ENCODE measurements around the gene GADD45G.

GADD45G gene

DNA sequence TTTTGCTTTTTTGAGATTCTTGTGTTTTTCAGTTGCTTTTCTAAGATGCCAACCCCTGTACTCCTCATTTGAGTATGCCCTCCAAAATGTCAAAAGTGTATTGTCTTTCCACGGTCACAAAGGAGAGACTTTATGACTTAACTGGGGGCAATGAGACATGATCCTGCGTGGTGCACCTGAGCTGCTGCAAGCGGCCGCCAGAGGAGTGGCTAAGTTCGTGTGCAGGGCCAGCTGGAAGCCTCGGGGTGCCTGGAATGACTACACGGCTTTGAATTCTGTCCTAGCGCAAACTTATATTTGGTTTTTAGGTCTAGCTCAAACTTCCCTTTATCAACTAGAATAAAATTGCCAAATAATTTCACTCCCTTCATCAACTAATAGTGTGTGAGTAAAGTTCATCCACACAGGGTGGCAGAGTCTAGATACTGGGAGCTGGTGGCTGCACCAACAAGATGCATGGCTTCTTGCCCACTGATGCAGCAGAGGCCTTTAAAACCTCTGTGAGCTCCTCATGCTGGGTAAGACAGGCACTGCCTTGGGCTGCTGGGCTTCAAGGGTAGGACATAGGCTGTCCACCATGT is 4.7 kb downstream of the GADD45G start:
- no peak for DNase-seq (ENCODE audit: low read depth in 2 of 2)

DNA sequence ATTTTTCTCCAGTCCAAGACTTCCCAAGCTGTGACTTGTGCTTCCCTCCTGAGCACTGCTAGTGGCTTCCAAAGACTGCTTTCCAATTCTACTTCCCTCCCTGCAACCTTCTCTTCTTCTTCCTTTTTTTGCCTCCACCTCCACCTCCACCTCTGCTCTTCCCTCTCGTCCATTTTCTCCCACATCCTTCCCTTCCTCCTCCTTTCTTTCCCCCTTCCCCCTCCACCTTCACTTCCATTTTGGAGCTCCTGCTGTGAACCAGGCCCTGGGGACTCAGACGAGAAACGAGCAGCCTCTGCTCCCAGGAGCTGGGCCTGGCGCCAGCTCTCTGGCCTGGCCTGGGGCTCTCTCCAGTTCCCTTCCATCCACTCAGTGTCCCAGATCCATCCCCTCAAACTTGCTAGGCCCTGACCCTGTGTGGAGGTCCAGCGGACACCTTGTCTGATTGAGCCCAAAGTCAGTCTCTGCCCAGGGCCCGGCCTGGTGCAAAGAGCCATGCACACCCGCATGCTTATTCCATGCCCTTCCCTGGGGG is 5.6 kb downstream of the GADD45G start:
- DNase-seq (ENCODE audit: low read depth in 2 of 2), result no peak

DNA sequence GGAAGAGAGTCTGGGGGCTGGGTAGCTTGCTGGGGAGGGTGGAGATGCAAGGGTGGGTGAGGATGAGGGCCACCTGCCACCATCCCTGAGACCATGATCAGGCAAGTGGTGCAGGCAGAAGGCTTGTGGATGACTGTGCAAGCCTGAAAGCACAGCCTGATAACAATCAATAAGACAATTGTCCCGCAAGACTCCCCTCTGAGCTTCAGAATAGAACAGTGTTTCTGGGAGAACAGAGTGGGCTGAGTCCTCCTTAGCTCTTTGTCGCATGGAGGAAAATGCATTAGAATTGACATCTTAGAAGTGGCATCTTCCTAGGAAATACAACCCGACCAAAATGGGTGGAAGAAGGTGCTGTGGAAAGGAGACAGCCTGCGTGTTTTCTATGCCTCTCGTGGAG is 6.6 kb downstream of the GADD45G start:
- no peak for DNase-seq (ENCODE audit: low read depth in 2 of 2)

DNA sequence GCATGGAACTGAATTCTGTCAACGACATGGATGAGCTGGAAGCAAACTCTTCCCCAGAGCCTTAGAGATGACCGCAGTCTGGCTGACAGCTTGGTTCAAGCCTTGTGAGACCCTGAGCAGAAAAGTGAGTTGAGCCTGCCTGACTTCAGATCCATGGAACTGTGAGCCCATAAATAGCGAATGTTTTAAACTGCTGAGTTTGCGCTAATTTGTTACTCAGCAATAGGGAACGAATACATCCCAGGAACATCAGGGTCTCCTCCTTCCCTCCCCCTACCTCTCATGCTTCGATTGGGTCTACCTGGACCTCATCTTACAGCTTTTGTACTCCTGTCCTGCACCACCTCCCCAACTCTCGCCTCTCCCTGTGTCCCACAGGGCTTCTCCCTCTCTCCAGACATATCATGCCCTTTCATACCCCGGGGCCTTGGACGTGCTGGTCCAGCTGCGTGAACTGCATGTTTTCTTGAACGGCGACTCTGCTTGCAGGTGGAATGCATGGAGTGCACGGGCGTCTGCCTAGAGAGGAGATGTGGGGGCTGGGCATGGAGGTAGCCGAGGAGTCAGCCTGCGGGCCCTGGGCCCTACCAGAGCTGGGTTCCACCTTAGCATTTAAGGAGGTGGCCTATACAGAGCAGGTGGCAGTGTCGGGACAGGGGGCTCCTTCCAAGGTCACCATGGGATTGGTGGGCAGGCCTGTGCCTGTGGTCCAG is 7.9 kb downstream of the GADD45G start:
- DNase-seq (ENCODE audit: low read depth in 2 of 2), result no peak

DNA sequence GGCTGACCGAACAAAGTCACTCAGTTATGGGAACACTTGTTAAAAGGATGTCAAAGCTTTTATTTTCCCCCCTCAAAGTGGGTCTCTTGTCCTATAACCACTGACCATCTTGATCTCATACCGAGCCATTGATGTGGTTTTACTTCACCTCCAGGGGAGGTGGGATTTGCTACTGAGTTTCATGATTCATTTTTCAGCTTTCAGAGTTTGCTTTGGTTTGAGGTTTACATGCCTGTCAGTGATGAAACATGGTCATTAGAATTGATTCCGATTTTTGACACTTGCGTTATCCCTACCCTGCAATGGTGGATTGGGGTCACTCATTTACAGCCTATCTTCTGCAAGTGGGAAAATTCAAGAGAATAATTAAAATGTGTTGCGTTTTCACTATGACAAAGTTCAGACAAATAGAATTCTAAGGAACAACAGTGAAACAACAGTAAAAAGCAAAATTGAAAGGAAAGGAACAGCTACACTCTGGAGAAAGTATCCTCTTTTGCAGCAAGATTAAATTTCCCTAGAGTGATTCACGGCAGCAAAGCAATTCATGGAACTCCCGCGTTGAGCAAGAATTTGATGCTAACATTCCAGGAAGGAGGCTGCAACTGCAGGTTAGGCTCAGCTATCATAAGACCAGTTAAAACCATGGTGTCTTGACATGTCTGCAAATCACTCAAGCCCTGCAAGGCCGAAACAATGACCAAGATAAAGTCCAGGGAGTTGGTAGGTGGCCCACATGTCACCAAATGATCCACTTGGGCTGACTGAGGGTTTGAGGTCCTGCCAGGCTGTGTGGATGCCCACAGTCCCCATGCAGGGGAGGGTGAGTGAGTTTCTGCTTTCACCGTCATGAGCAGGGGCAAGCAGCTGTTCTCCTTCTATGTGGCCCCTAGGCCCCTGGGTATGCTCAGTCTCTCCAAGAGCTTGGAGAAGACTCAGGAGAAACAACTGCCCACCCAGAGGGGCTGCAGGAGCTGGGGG is 9.4 kb downstream of the GADD45G start:
- DNase-seq (ENCODE audit: low read depth in 2 of 2), result no peak

DNA sequence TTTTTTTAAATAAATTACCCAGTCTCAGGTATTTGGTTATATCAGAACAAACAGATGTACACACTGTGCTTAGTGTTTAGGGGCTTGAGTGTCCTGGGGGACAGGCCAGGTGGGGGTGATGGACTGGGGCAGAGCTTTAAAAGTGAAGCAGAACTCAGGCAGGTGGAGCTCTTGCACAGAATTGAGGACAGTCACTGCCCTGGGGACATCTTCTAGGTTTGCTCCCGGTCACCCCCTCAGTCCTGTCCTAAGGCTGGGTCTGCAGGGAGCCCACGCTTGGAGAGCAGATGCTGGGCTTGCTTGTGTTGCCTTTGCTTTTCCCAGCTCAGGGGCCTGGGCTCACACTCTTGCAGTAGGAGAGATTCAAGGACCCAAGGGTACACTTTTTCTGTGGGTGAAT is 10.8 kb downstream of the GADD45G start:
- no peak for DNase-seq (ENCODE audit: low read depth in 2 of 2)

DNA sequence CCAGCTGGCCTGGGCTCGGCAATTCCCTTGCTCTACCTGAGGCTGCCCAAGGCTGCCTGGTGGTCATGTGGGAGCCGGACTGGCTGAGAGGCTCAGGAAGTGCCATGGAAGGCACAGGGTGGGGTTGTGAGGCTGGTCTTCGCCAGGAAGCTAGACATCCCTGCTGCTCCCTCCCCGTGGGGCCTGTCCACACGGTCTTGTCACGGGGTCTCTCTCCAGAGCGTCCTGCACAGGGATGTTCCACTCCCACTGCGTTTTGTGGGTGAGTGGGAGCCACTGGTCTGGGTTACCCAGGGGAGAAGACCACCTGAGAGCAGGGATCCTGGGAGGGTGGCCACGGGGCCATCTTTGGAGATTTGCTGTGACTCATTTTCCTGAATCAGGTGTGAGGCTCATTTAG is 11.6 kb downstream of the GADD45G start:
- no peak for DNase-seq (ENCODE audit: low read depth in 2 of 2)

DNA sequence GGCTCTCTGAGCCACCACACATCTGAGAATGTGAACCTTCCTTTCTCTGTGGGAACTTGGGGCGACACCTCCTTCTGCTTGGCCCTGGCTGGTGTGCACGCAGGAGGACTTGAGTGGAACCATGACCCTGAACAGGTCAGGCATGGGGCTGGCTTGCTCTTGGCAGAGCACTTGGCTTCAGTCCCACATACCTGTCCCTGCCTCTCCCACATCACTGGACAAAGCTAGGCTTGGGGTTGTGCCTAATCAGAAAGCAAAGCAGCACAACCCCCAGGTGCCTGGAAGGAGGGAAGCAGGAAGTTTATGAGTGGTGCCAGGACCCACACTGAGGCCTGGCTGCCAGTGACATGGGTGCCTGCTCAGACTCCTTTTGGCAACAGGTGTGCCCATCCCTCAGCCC is 13.2 kb downstream of the GADD45G start:
- DNase-seq (ENCODE audit: low read depth in 2 of 2), result no peak

DNA sequence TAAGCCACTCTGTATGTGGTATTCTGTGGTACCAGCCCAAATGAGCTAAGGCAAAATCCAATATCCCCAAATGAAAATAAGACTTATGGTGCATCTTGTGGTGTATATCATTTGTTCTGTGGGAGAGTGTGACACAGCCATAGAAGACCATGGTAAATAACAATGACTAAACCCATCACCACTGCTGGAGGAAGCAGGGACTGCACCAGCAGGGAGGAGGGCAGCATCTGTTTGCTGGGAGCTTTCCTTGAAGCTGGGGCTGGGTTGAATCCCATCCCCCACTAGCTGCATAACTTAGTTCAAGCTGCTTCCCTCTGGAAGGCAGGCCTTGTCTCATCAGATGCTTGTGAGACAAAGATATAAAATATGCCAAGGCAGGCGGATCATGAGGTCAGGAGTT is 14.2 kb downstream of the GADD45G start:
- DNase-seq (ENCODE audit: low read depth in 2 of 2), result no peak

DNA sequence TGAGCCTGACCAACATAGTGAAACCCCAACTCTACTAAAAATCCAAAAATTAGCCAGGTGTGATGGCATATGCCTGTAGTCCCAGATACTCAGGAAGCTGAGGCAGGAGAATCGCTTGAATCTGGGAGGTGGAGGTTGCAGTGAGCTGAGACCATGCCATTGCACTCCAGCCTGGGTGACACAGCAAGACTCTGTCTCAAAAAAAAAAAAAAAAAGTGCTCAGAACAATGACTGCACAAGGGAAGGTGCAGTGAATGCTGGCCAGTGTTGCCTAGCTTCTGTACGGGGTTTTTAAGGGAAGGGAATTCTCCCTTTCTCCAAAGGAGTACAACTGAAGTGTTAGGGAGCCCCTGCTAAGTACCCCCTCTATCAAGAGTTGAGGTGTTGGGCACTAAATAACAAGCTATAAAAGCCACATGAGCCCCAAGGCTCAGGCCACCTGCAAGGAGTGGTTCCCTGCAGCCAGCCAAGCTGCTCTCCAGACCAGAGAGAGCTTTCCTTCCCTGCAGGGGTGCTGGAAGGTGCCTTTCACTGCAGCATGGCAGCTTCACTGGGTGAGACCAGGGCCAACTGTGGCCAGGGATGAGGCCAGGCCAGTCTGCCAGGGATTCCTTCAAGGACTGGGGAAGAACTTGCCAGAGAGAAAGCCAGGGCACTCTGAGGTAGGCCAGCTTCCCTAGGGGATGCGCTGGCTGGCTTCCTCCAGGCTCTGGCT is 14.8 kb downstream of the GADD45G start:
- no peak for DNase-seq (ENCODE audit: low read depth in 2 of 2)

DNA sequence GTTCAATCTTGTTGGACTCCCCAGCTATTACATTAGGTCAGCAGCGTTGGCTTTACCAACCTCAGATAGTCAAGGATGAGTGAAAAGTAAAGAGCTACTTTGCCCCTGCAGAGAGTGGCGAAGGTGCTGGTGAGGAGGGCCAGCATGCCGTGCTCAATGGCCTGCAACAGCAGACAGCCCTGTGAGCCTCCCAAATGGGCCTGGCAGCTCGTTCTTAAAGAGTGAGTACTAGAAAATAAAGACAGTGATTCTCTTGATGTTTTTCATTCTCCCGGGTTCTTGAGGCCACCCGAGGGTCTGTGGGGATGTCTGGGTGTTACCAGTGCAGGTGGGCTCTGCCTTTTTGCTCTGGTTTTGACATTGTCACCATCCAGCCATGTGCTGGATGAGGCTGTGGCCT is 16.2 kb downstream of the GADD45G start:
- no peak for DNase-seq (ENCODE audit: low read depth in 2 of 2)

DNA sequence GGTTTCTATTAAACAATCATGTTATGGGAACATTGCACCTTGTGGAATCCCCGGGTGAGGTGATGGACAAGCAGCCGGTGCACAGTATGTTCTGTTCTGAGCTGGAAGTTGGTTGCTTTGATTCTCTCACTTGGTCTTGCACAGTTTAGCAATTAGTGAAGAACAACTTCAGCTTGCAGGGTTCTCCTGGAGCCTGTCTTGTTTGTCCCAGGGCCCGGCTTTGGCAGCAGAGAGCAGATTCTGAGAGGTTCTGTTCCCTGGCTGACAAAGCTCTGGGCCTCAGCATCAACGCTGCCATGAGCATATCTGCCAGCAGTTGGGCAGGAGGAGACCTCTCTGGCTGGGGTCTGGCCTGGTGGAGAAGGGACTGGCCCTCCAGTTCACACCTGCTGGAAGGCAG is 16.9 kb downstream of the GADD45G start:
- no peak for DNase-seq (ENCODE audit: low read depth in 2 of 2)

DNA sequence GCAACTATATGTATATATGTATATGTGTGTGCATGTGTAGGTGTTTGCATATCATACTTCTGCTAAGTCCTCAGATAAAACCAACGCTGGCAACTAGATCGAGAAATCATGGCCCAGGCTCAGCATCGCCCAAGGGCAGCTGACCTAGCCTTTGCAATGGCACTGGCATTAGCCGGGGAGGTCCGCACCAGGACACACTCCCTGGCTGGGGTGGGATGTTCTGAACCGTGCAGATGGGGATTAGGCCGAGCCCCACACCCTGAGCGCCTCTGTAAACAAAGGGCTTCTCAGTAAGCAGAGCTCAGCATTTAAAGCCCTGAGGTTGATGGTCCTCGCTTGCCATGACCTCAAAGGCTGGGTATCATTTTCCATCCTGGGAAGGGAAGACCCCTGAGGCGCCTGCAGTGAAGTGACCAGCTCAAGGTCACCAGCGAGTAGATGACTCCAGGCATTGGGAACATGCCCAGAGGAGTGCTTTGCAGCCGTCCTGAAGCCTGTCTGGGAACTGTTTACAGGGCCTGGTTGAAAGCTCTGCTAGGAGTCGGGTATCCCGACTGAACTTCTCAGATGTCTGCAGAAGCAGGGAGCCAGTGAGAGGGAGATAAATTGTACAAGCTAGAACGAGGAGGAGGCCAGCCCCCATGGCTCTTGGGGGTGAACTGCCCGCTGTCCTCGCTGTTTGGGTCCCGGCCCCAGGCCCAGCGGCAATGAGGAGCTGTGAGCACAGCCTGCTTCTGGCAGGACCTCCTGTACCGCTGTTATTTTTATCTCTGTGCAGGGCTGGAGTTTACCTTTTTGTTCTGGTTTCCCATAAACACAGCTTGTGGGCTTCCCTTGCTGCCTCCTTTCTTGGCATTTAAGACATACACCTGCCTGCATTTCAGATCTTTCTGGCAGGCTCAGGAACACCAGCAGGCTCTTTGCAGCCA is 18.4 kb downstream of the GADD45G start:
- no peak for DNase-seq (ENCODE audit: low read depth in 2 of 2)

DNA sequence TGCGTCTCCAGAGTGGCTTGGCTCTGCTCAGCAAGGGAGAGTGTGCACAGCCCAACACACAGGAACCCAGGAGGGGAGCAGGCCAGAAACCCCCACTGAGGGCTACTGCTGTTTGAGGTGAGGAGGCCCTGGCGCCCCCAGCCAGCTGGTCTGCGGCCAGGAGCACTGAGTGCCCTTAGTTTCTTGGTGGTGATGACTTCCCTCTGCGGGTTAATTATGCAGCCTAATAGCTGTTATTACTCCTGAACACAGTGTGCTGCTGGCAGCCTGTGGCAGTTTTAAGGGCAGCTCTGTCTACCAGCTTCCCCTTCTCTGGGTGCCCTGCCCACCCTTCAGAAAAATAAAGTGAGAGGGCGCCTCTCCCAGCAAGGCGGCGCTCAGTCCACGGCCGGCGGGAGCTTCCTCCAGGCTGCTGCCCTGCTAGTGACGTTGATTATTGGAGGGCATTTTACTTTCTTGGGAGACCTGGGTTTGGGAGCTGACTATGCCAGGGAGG is 19.2 kb downstream of the GADD45G start:
- no peak for DNase-seq (ENCODE audit: low read depth in 2 of 2)

DNA sequence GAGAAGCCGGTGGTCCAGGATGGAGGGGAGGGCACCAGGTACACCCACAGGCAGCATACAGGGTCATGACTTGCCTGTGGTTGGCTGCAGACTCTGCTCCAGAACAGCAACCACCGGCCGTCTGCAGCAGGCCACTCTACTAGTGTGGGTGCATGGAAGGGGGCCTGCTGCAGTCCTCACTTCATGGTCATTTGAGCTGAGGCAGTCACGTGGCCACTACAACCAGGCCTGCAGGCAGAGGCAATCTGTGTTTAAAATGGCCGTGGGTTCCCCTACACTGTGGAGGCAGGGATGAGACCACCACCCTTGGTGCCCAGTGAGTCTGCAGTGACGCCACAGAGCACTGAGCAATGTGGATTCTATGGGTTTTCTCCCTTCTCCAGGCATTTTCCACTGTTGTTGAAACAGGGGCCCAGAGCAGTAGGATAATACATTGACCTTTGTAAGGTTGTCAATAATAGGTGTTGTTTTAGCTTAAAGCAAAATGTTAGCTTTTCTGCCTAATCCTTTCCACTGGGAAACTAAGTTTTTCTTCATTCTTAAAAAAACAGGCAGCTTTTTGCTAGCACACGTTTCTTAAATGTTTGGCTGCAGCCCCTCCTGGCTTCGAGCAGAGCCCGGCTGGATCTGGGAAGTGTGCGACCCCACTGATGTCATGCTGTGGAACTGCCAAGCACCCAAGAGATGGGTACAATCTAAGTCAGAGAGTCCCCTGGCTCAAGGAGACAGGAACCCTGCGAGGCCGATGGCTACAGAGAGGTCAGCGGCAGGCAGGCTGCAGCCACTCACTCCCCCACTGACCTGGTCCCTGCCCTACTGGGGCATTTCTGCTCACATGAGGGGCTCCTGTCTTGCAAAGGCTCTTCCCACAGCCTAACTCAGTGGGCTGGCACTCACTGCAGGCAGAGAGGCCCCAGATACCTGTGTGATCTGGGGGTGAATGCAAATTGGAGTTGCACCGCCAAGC is 21.2 kb downstream of the GADD45G start:
- DNase-seq (ENCODE audit: low read depth in 2 of 2), result no peak

DNA sequence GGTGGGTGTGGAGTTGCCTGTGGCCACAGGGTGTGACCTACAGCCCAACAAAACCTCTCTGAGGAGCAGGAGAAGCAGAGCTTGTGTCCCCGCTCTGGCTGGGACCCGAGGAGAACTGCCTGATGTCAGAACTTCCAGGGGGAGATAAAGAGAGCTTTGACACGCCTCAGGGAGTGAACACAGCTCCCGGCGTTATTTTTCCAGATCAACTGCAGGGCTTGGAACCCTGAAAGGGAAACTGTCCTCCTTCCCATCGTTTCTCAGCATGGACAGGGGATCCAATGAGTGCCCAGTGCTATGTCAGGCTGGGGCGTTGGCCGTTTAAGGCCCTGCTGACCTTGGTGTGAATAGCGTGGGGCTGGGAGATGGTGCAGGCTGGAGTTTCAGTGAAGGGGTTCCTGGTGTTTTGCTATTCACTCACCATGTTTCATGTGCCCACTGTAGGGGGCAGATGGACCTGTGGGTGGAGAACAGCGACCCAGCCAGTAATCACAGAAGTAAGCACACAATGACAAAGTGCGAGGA is 22.0 kb downstream of the GADD45G start:
- no peak for DNase-seq (ENCODE audit: low read depth in 2 of 2)

DNA sequence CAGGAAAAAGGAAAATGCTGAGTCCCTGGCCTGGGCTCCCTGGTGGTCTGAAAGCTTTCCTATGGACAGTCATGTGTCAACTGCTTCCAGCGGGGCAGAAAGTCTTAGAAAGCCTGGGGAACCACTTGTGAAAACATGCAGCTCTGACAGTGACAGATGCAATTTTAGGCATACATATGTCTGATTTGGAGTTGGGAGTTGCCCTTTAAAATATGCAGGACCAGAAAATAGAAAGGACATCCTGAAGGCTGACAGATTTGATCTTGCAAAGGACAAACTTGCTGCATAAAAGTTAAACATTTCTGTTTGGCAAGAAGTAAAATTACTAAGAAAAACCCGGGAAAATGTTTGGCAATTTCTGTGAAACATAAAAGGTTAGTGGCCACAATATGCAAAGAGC is 23.8 kb downstream of the GADD45G start:
- DNase-seq (ENCODE audit: low read depth in 2 of 2), result no peak

DNA sequence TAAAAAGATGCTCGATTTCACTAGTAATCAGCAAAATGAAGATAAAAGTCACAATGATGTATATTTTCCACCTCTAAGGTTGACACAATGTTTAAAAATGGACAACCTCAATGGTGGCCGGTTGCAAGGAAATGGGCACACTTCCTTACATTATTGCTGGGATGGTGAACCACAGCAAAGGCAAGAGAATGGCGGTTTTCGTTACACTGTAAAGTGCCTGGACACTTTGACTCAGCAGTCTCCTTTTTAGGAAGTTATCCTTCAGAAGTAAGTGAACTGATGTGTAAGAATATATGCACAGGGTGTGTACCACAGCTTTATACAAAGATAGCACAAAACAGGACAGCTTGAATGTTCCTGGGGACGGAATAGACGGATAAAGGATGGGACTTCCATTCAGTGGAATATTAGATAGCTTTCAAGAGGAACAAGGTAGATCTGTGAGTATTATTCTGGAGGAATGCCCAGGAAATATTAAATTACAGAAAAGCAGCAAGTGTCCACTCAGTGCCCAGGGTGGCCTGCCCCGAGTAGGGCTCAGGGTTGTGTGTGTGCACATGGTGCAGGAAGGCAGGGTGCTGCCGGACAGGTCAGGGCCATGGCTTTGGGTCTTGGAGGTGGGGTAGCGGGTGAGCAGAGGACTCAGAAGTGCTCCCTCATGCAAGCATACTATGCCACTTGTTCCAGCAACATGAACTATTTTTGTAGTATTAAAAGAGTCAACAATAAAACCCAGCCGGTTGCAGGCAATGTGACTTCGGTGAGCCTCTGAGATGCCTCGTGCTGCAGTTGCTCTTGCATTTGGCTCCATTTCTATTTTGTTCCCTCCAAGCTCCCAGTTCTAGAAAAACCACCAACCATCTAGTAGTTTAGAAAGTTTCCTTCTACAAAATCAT is 24.5 kb downstream of the GADD45G start:
- no peak for DNase-seq (ENCODE audit: low read depth in 2 of 2)
